Measurements from ENCODE around the gene TBC1D16. TPM values are rescaled to one million over a fixed set of nuclear protein-coding genes. Genes with fewer than 3 reads are reported as not detected.

TBC1D16 gene
- total RNA-seq, 1 experiment from 2014 or later = 55.4 TPM

- H3K4me1 ChIP-seq = peaks cover under 1% of the 10 kb centered on the region; the same call in 1 of the 2 replicates
- Mint-ChIP-seq H3K4me1 (ENCODE audit: low read depth, unreplicated experiment) (peaks cover 16% of the 10 kb centered on the region), H3K27me3 (ENCODE audit: insufficient read depth, unreplicated experiment) (no peaks in the 10 kb centered on the region), H3K9me3 (ENCODE audit: unreplicated experiment) (no peaks in the 10 kb centered on the region), H3K36me3 (ENCODE audit: insufficient read depth, unreplicated experiment) (peaks cover 15% of the 10 kb centered on the region), H3K4me3 (ENCODE audit: unreplicated experiment) (no peak overlapping the region), H3K27ac (ENCODE audit: unreplicated experiment) (no peak overlapping the region)
- no peaks in the 10 kb centered on the region for H3K27me3 ChIP-seq (replicated peaks; ENCODE audit: control insufficient read depth, insufficient read depth, low read length)
- TF ChIP-seq CTCF (IDR thresholded peaks at IDR 0.05; ENCODE audit: insufficient read depth in 1 of 2, low read depth in 1 of 2, low read length in 1 of 2, severe bottlenecking in 1 of 2, unreplicated experiment in 1 of 2) = no peak
- intact Hi-C loops (cut with micrococcal nuclease; ENCODE audit: unreplicated experiment) = no loop called here
- ChIA-PET CTCF (interaction anchor here (1.5 kb wide), 1 partner anchor 24 kb away, joined by 7 read pairs; no protein-coding TSS in a partner anchor), POLR2A (no interaction called here)
- H3K9me3 ChIP-seq = no peaks in the 10 kb centered on the region
- BruUV-seq (replicated peaks) = no TSS peak
- no peaks in the 10 kb centered on the region; the same call in 1 of the 2 replicates for H3K36me3 ChIP-seq (ENCODE audit: control insufficient read depth, insufficient read depth, low read length)
- H3K4me3 ChIP-seq (ENCODE audit: low read depth, low read length) = no peak overlapping the region
- no peak for DNase-seq
These were observed 3.0 kb downstream of the TBC1D16 start for GRCh38 chr17:80032614-80033171.

GRCh38 chr17:80031691-80032430, 3.8 kb downstream of the TBC1D16 start:
- Histone ChIP-seq H3K9me3 (no peaks in the 10 kb centered on the region), H3K36me3 (ENCODE audit: control insufficient read depth, insufficient read depth, low read length) (no peaks in the 10 kb centered on the region; the same call in 1 of the 2 replicates), H3K4me3 (ENCODE audit: low read depth, low read length) (no peak overlapping the region), H3K27me3 (replicated peaks; ENCODE audit: control insufficient read depth, insufficient read depth, low read length) (no peaks in the 10 kb centered on the region), H3K4me1 (no peaks in the 10 kb centered on the region)
- POLR2A ChIA-PET = no interaction called here
- Mint-ChIP-seq H3K9me3 (ENCODE audit: unreplicated experiment) (no peaks in the 10 kb centered on the region), H3K27me3 (ENCODE audit: insufficient read depth, unreplicated experiment) (no peaks in the 10 kb centered on the region), H3K27ac (ENCODE audit: unreplicated experiment) (no peak overlapping the region), H3K4me3 (ENCODE audit: unreplicated experiment) (no peak overlapping the region), H3K4me1 (ENCODE audit: low read depth, unreplicated experiment) (peaks cover 9% of the 10 kb centered on the region), H3K36me3 (ENCODE audit: insufficient read depth, unreplicated experiment) (peaks cover 12% of the 10 kb centered on the region)
- no TSS peak for BruUV-seq (replicated peaks)
- intact Hi-C loops (cut with micrococcal nuclease; ENCODE audit: unreplicated experiment) = no loop called here
- DNase-seq = no peak
- CTCF ChIA-PET = no interaction called here
- TF ChIP-seq CTCF (IDR thresholded peaks at IDR 0.05; ENCODE audit: insufficient read depth in 1 of 2, low read depth in 1 of 2, low read length in 1 of 2, severe bottlenecking in 1 of 2, unreplicated experiment in 1 of 2) = no peak

GRCh38 chr17:80030730-80031410, 4.8 kb downstream of the TBC1D16 start:
- TF ChIP-seq CTCF (IDR thresholded peaks at IDR 0.05; ENCODE audit: insufficient read depth in 1 of 2, low read depth in 1 of 2, low read length in 1 of 2, severe bottlenecking in 1 of 2, unreplicated experiment in 1 of 2) = no peak
- no peak overlapping the region for H3K4me3 ChIP-seq (ENCODE audit: low read depth, low read length)
- ChIA-PET POLR2A (no interaction called here), CTCF (no interaction called here)
- H3K27me3 ChIP-seq (replicated peaks; ENCODE audit: control insufficient read depth, insufficient read depth, low read length) = no peaks in the 10 kb centered on the region
- Mint-ChIP-seq H3K4me3 (ENCODE audit: unreplicated experiment) (no peak overlapping the region), H3K4me1 (ENCODE audit: low read depth, unreplicated experiment) (peaks cover 9% of the 10 kb centered on the region), H3K36me3 (ENCODE audit: insufficient read depth, unreplicated experiment) (peaks cover 2% of the 10 kb centered on the region), H3K9me3 (ENCODE audit: unreplicated experiment) (no peaks in the 10 kb centered on the region), H3K27ac (ENCODE audit: unreplicated experiment) (no peak overlapping the region), H3K27me3 (ENCODE audit: insufficient read depth, unreplicated experiment) (no peaks in the 10 kb centered on the region)
- no TSS peak for BruUV-seq (replicated peaks)
- no peak for DNase-seq
- H3K36me3 ChIP-seq (ENCODE audit: control insufficient read depth, insufficient read depth, low read length) = no peaks in the 10 kb centered on the region; the same call in 1 of the 2 replicates
- intact Hi-C loops (cut with micrococcal nuclease; ENCODE audit: unreplicated experiment) = no loop called here
- H3K9me3 ChIP-seq = no peaks in the 10 kb centered on the region
- no peaks in the 10 kb centered on the region for H3K4me1 ChIP-seq
